ENCODE results near the gene BCL6B. TPM values are rescaled to one million over a fixed set of nuclear protein-coding genes. Genes with fewer than 3 reads are reported as not detected.

Gene BCL6B
- total RNA-seq, 1 experiment from 2014 or later, result 11.4 TPM

GRCh38 chr17:7001318-7001961 lies 21.4 kb upstream of the BCL6B start:
- Mint-ChIP-seq H3K27ac (no peak overlapping the region), H3K27me3 (ENCODE audit: low read depth) (peaks cover 9% of the 10 kb centered on the region), H3K9me3 (no peaks in the 10 kb centered on the region), H3K4me3 (no peak overlapping the region), H3K4me1 (0 out of 2 replicates have a peak, but pooled peaks cover 4% of the 10 kb centered on the region), H3K36me3 (peaks cover 18% of the 10 kb centered on the region)
- POLR2A ChIA-PET, result no interaction called here
- DNase-seq (ENCODE audit: low spot score) (peak; percentile 84), ATAC-seq (peak; percentile 38; the same call in 1 of the 2 replicates)
- CTCF ChIA-PET, result interaction anchor here (1.7 kb wide), 1 partner anchor 87 kb away, joined by 4 read pairs; no protein-coding TSS in a partner anchor
- no peak for TF ChIP-seq ZNF138 (CRISPR knock-in tag; conservative IDR thresholded peaks at IDR 0.05)
- peak; percentile 76 for TF ChIP-seq CTCF (IDR thresholded peaks at IDR 0.05)

GRCh38 chr17:7002288-7003047 lies 20.4 kb upstream of the BCL6B start:
- H3K4me3 Mint-ChIP-seq, result no peak overlapping the region
- DNase-seq (ENCODE audit: low spot score), result no peak
- no peak for ATAC-seq
- POLR2A ChIA-PET, result no interaction called here
- no peaks in the 10 kb centered on the region for H3K4me1 Mint-ChIP-seq
- no peaks in the 10 kb centered on the region for H3K9me3 Mint-ChIP-seq
- CTCF ChIA-PET, result interaction anchor here (3.5 to 3.8 kb wide), 2 partner anchors 87 to 91 kb away, joined by 41 to 48 read pairs; no protein-coding TSS in a partner anchor
- TF ChIP-seq ZNF121 (CRISPR knock-in tag; IDR thresholded peaks at IDR 0.05) (no peak), ATF2 (CRISPR knock-in tag; IDR thresholded peaks at IDR 0.05; ENCODE audit: borderline replicate concordance, low read depth) (no peak), MXD4 (CRISPR knock-in tag; IDR thresholded peaks at IDR 0.05; ENCODE audit: borderline replicate concordance) (no peak), ZNF423 (CRISPR knock-in tag; IDR thresholded peaks at IDR 0.05) (no peak), ZNF317 (CRISPR knock-in tag; IDR thresholded peaks at IDR 0.05; ENCODE audit: borderline replicate concordance, low read depth) (no peak), ATF3 (CRISPR knock-in tag; conservative IDR thresholded peaks at IDR 0.05) (no peak), AR (CRISPR knock-in tag; IDR thresholded peaks at IDR 0.05) (no peak), FOXK1 (CRISPR knock-in tag; IDR thresholded peaks at IDR 0.05) (no peak), JUN (CRISPR knock-in tag; IDR thresholded peaks at IDR 0.05) (no peak), ZNF396 (CRISPR knock-in tag; IDR thresholded peaks at IDR 0.05; ENCODE audit: borderline replicate concordance) (no peak), ARID4B (CRISPR knock-in tag; IDR thresholded peaks at IDR 0.05; ENCODE audit: borderline replicate concordance) (no peak), SOX15 (CRISPR knock-in tag; IDR thresholded peaks at IDR 0.05) (no peak), ZNF416 (CRISPR knock-in tag; IDR thresholded peaks at IDR 0.05) (no peak), ZNF138 (CRISPR knock-in tag; conservative IDR thresholded peaks at IDR 0.05) (no peak), ZMAT4 (CRISPR knock-in tag; IDR thresholded peaks at IDR 0.05) (no peak)
- H3K27me3 Mint-ChIP-seq (ENCODE audit: low read depth), result no peaks in the 10 kb centered on the region
- peaks cover 18% of the 10 kb centered on the region for H3K36me3 Mint-ChIP-seq
- no peak overlapping the region for H3K27ac Mint-ChIP-seq

All from WTC11 (cell line).